ENCODE results near the gene TMC7. TPM values are rescaled to one million over a fixed set of nuclear protein-coding genes. Genes with fewer than 3 reads are reported as not detected.
A peak's percentile ranks its signal among the peaks of the same experiment; 100 is the strongest.

Gene TMC7
- total and polyA plus RNA-seq, 4 donors = 0.06 to 0.42 (median 0.09) TPM

- Histone ChIP-seq H3K9ac (ENCODE audit: low read depth in 1 of 2, low read length in 2 of 2) (no peak overlapping the region), H3K9me3 (ENCODE audit: control insufficient read depth in 4 of 4, low read length in 3 of 4) (no peaks in the 10 kb centered on the region), H3K27ac (ENCODE audit: low read depth in 1 of 2, low read length in 2 of 2) (no peak overlapping the region), H3K36me3 (ENCODE audit: control insufficient read depth in 4 of 4, insufficient read depth in 3 of 4, low read depth in 1 of 4, low read length in 3 of 4) (no peaks in the 10 kb centered on the region), H3K4me1 (ENCODE audit: control insufficient read depth in 4 of 4, insufficient read depth in 4 of 4, low read length in 3 of 4) (peaks cover 3 to 7% (median 6%) of the 10 kb centered on the region in 4 donors), H3K27me3 (ENCODE audit: control insufficient read depth in 4 of 4, insufficient read depth in 4 of 4, low read length in 3 of 4) (no peaks in the 10 kb centered on the region), H3K4me3 (ENCODE audit: low read depth in 1 of 3, low read length in 3 of 3) (no peak overlapping the region)
- TF ChIP-seq GABPA (IDR thresholded peaks at IDR 0.05 in 1 of 2, conservative IDR thresholded peaks at IDR 0.05 in 1 of 2) (no peak), RAD21 (IDR thresholded peaks at IDR 0.05) (peak in 1 of 2 donors; percentile 22)
- 67% methylated on average over 11 of the region's 11 CpGs for WGBS
- no peak for DNase-seq (ENCODE audit: low spot score)
Measured at GRCh38 chr16:19094542-19095365, 111.0 kb downstream of the TMC7 start.

GRCh38 chr16:19095654-19096053 is 111.9 kb downstream of the TMC7 start:
- H3K27me3 ChIP-seq (ENCODE audit: control insufficient read depth in 4 of 4, insufficient read depth in 4 of 4, low read length in 3 of 4) = no peaks in the 10 kb centered on the region
- no peaks in the 10 kb centered on the region for H3K9me3 ChIP-seq (ENCODE audit: control insufficient read depth in 4 of 4, low read length in 3 of 4)
- no peak overlapping the region for H3K27ac ChIP-seq (ENCODE audit: low read depth in 1 of 2, low read length in 2 of 2)
- 94% methylated on average over 5 of the region's 5 CpGs for WGBS
- DNase-seq (ENCODE audit: low spot score) = no peak
- TF ChIP-seq NR2F2 (IDR thresholded peaks at IDR 0.05) = no peak
- no peak for TF ChIP-seq YY1 (IDR thresholded peaks at IDR 0.05)
- TF ChIP-seq HNF4G (IDR thresholded peaks at IDR 0.05) = no peak
- TF ChIP-seq HNF4A (conservative IDR thresholded peaks at IDR 0.05) = no peak
- H3K4me1 ChIP-seq (ENCODE audit: control insufficient read depth in 4 of 4, insufficient read depth in 4 of 4, low read length in 3 of 4) = peaks cover 3 to 7% (median 6%) of the 10 kb centered on the region in 4 donors
- H3K36me3 ChIP-seq (ENCODE audit: control insufficient read depth in 4 of 4, insufficient read depth in 3 of 4, low read depth in 1 of 4, low read length in 3 of 4) = no peaks in the 10 kb centered on the region
- H3K4me3 ChIP-seq (ENCODE audit: low read depth in 1 of 3, low read length in 3 of 3) = no peak overlapping the region
- no peak overlapping the region for H3K9ac ChIP-seq (ENCODE audit: low read depth in 1 of 2, low read length in 2 of 2)

GRCh38 chr16:19098173-19098572 is 114.4 kb downstream of the TMC7 start:
- DNase-seq (ENCODE audit: low spot score) = no peak
- no peak for TF ChIP-seq HNF4A (conservative IDR thresholded peaks at IDR 0.05)
- TF ChIP-seq FOXA1 (IDR thresholded peaks at IDR 0.05) = no peak
- TF ChIP-seq ATF3 (IDR thresholded peaks at IDR 0.05) = no peak
- no peak for TF ChIP-seq ZBTB33 (IDR thresholded peaks at IDR 0.05)
- TF ChIP-seq FOXA2 (IDR thresholded peaks at IDR 0.05) = no peak
- TF ChIP-seq TAF1 (conservative IDR thresholded peaks at IDR 0.05) = no peak
- no peak for TF ChIP-seq RXRA (IDR thresholded peaks at IDR 0.05)
- no peak for TF ChIP-seq REST (IDR thresholded peaks at IDR 0.05)
- no peak for TF ChIP-seq CTCF (IDR thresholded peaks at IDR 0.05; ENCODE audit: low read depth, low read length, missing input control)
- TF ChIP-seq MAX (IDR thresholded peaks at IDR 0.05) = no peak
- TF ChIP-seq YY1 (IDR thresholded peaks at IDR 0.05) = no peak
- TF ChIP-seq RAD21 (IDR thresholded peaks at IDR 0.05) = no peak
- TF ChIP-seq GABPA (IDR thresholded peaks at IDR 0.05 in 1 of 2, conservative IDR thresholded peaks at IDR 0.05 in 1 of 2) = no peak
- TF ChIP-seq HNF4G (IDR thresholded peaks at IDR 0.05) = no peak
- TF ChIP-seq EGR1 (IDR thresholded peaks at IDR 0.05; ENCODE audit: low read depth in 2 of 2) = no peak
- TF ChIP-seq SP1 (IDR thresholded peaks at IDR 0.05) = no peak
- TF ChIP-seq NR2F2 (IDR thresholded peaks at IDR 0.05) = no peak
- TF ChIP-seq JUND (IDR thresholded peaks at IDR 0.05) = no peak
- H3K9ac ChIP-seq (ENCODE audit: low read depth in 1 of 2, low read length in 2 of 2) = no peak overlapping the region
- no peaks in the 10 kb centered on the region for H3K27me3 ChIP-seq (ENCODE audit: control insufficient read depth in 4 of 4, insufficient read depth in 4 of 4, low read length in 3 of 4)
- no peak overlapping the region for H3K4me3 ChIP-seq (ENCODE audit: low read depth in 1 of 3, low read length in 3 of 3)
- H3K36me3 ChIP-seq (ENCODE audit: control insufficient read depth in 4 of 4, insufficient read depth in 3 of 4, low read depth in 1 of 4, low read length in 3 of 4) = no peaks in the 10 kb centered on the region
- 85% methylated on average over 1 of the region's 1 CpG for WGBS
- H3K9me3 ChIP-seq (ENCODE audit: control insufficient read depth in 4 of 4, low read length in 3 of 4) = no peaks in the 10 kb centered on the region
- no peak overlapping the region for H3K27ac ChIP-seq (ENCODE audit: low read depth in 1 of 2, low read length in 2 of 2)
- peaks cover 3 to 7% (median 5%) of the 10 kb centered on the region in 4 donors for H3K4me1 ChIP-seq (ENCODE audit: control insufficient read depth in 4 of 4, insufficient read depth in 4 of 4, low read length in 3 of 4)

Measured in liver (tissue), 9 donors.